ENCODE results near the gene UPF1. TPM values are rescaled to one million over a fixed set of nuclear protein-coding genes. Genes with fewer than 3 reads are reported as not detected.

UPF1 gene
- total and polyA plus RNA-seq, 2 of the 13 experiments (the other 11 are each of a cell fraction or from before 2014, with no cell fraction given), result 16.9 to 41.8 TPM

DNA sequence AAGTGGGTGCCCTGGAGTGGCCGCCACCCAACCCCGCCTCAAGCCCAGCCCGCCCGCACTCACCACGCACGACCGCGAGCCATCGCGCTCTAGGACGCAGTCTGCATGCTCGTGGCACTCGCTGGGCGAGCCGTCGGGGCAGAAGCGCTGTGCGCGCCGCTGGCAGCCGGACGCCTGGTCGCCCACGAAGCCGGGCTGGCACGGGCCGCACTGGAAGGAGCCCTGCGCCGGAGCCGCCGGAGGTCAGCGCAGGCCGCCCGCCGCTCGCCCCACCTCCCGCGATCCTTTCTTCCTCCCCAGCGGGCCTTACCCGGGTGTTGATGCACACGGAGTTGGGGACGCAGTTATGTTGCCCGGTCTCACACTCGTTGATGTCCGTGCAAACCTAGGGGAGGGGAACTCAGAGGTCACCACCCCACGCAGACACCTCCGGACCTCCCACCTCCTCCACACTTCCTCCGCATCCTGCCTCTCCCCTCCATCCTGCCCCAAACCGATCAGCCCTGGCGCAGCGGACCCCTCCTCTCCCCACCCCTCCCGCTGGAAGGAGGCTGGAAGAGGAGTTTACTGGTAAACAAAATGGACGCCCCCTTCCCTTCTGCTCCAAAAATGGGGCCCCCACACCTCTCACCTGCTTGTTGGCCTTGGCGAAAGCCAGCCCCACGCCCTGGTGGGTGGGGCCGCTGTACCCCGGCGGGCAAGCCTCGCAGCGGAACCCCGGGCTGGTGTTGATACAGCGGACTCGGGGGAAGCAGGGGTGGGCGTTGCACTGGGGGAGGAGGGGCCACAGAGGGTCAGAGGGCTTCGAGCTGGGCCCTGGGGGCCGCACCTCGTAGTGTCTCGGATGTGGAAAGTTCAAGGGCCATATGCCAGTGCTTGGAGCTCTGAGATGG lies 43.0 kb upstream of the UPF1 start:
- Histone ChIP-seq H3K4me3 (replicated peaks in 1 of 3; ENCODE audit: insufficient read depth in 1 of 3, low read depth in 2 of 3, low read length in 3 of 3) (no peak overlapping the region), H4K20me1 (ENCODE audit: insufficient read depth, low read length) (no peaks in the 10 kb centered on the region), H3K4me1 (ENCODE audit: insufficient read depth, low read length) (peaks cover 28% of the 10 kb centered on the region; the same call in 1 of the 2 replicates), H3K27ac (ENCODE audit: extremely low read length, insufficient read depth, low read length) (no peak overlapping the region), H3K27me3 (ENCODE audit: control insufficient read depth in 1 of 2, insufficient read depth in 2 of 2, low read length in 2 of 2) (peaks cover 14 to 68% of the 10 kb centered on the region in 2 experiments), H3K36me3 (replicated peaks in 1 of 2; ENCODE audit: control insufficient read depth in 1 of 2, insufficient read depth in 2 of 2, low read length in 2 of 2) (no peaks in the 10 kb centered on the region), H2AFZ (ENCODE audit: low read length) (no peak overlapping the region), H3K79me2 (ENCODE audit: insufficient read depth, low read length) (no peaks in the 10 kb centered on the region), H3K9ac (ENCODE audit: insufficient read depth, low read depth, low read length) (no peak overlapping the region), H3K4me2 (ENCODE audit: low read depth, low read length) (no peak overlapping the region), H3K9me3 (ENCODE audit: low read length) (no peaks in the 10 kb centered on the region)
- WGBS (ENCODE audit: low lambda C conversion rate), result 55% methylated on average over 33 of the region's 68 CpGs
- ATAC-seq (no peak), DNase-seq (ENCODE audit: low spot score) (no peak), FAIRE-seq (no peak)
- CTCF ChIA-PET (ENCODE audit: low intra/inter-chr PET ratio, low total read pairs), result no interaction called here
- TF ChIP-seq NFYC (CRISPR knock-in tag; IDR thresholded peaks at IDR 0.05), result no peak
- TF ChIP-seq KDM5B (CRISPR knock-in tag; IDR thresholded peaks at IDR 0.05; ENCODE audit: borderline replicate concordance), result no peak
- TF ChIP-seq, protein P1, sequence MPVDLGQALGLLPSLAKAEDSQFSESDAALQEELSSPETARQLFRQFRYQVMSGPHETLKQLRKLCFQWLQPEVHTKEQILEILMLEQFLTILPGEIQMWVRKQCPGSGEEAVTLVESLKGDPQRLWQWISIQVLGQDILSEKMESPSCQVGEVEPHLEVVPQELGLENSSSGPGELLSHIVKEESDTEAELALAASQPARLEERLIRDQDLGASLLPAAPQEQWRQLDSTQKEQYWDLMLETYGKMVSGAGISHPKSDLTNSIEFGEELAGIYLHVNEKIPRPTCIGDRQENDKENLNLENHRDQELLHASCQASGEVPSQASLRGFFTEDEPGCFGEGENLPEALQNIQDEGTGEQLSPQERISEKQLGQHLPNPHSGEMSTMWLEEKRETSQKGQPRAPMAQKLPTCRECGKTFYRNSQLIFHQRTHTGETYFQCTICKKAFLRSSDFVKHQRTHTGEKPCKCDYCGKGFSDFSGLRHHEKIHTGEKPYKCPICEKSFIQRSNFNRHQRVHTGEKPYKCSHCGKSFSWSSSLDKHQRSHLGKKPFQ (CRISPR knock-in tag; IDR thresholded peaks at IDR 0.05; ENCODE audit: insufficient replicate concordance), result no peak
- TF ChIP-seq TAF1 (CRISPR knock-in tag; IDR thresholded peaks at IDR 0.05), result no peak
- no peak for TF ChIP-seq GATAD2A (CRISPR knock-in tag; IDR thresholded peaks at IDR 0.05)
- TF ChIP-seq ZFP82 (CRISPR knock-in tag; IDR thresholded peaks at IDR 0.05; ENCODE audit: borderline replicate concordance), result no peak
- no peak for TF ChIP-seq ZNF567 (CRISPR knock-in tag; IDR thresholded peaks at IDR 0.05; ENCODE audit: borderline replicate concordance)
- TF ChIP-seq ZNF577 (CRISPR knock-in tag; IDR thresholded peaks at IDR 0.05; ENCODE audit: borderline replicate concordance, low read depth), result no peak
- TF ChIP-seq, protein P2, sequence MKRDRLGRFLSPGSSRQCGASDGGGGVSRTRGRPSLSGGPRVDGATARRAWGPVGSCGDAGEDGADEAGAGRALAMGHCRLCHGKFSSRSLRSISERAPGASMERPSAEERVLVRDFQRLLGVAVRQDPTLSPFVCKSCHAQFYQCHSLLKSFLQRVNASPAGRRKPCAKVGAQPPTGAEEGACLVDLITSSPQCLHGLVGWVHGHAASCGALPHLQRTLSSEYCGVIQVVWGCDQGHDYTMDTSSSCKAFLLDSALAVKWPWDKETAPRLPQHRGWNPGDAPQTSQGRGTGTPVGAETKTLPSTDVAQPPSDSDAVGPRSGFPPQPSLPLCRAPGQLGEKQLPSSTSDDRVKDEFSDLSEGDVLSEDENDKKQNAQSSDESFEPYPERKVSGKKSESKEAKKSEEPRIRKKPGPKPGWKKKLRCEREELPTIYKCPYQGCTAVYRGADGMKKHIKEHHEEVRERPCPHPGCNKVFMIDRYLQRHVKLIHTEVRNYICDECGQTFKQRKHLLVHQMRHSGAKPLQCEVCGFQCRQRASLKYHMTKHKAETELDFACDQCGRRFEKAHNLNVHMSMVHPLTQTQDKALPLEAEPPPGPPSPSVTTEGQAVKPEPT (CRISPR knock-in tag; IDR thresholded peaks at IDR 0.05; ENCODE audit: low read depth), result no peak
- intact Hi-C loops (cut with micrococcal nuclease; ENCODE audit: unreplicated experiment), result no loop called here
- no TSS peak for BruUV-seq (replicated peaks)
- in situ Hi-C loops (cut with HindIII; ENCODE audit: extremely low pct_ligation_motif_present, low pct_unique_long_range_greater_than_20kb), result loop anchor here (5.0 kb wide), 1 partner anchor 54 kb away; no protein-coding TSS in a partner anchor
- POLR2A ChIA-PET, result no interaction called here

Measured in HepG2 (cell line).